ENCODE measurements around the gene FAM13C. TPM values are rescaled to one million over a fixed set of nuclear protein-coding genes. Genes with fewer than 3 reads are reported as not detected.
"Not testable (repeated sequence)": the region's sequence is repeated elsewhere in the genome, so short reads cannot be mapped to it uniquely, and the experiment has no call there.

Gene FAM13C
- polyA plus RNA-seq, 4 donors = 8.0 to 9.2 (median 9.2) TPM

DNA sequence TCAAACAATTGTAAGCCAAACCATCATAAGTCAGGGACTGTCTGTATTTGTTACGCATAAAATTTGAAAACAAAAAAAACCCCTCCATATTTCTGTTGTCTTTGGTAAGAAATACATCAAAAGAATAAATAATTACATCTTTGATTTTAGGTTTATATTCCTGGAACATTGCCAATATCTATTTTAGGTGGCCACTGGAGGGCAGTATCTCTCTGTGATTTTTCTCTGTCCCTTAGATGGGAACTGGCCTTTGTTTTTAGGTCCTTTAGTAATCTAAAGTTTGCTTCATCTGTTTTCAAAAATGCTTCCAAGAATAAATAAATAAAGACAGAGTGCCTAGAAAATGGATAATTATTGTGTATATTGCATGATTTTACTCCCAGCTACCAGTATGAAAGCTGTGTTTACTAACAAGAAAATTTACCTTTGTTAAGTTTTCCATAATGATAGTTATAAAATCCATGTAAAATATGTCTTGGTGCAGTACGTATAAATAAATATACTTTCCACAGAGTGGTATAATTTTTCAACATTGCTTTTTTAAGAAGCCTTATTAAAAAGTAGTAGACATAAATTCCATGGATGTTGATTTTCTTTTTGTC is 121.7 kb downstream of the FAM13C start:
- DNase-seq (ENCODE audit: low read depth in 4 of 4, low spot score in 3 of 4) = peak in 2 of 4 donors; percentile 27 to 39

DNA sequence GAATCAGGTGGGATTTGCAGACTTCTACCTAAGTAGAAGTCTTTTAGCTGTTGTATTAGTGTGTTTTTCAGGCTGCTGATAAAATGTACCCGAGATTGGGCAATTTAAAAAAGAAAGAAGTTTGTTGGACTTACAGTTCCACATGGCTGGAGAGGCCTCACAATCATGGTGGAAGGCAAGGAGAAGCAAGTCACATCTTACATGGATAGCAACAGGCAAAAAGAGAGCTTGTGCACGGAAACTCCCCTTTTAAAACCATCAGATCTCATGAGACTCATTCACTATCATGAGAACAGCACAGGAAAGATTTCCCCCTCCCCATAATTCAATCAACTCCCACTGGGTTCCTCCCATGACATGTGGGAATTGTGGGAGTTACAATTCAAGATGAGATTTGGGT is 123.2 kb downstream of the FAM13C start:
- not testable (repeated sequence) for DNase-seq (ENCODE audit: low read depth in 4 of 4, low spot score in 3 of 4)

DNA sequence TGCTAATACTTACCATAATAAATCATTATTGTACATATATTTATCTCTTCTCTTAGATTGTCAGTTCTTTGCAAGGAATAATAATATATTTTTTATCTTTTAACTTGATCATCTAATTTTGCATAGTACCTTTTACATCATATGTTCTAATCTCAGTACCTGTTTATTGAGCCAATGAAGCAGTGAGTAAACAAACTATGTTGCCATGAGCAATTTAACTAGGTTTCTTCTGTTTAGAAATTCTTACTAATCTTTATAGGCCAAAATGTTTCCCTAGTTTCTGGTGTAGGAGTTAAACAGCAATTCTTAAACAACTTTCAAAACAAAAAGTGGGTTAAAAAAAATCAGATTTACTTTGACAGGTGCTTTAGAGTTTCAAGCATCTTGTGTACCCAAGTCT is 124.6 kb downstream of the FAM13C start:
- DNase-seq (ENCODE audit: low read depth in 4 of 4, low spot score in 3 of 4) = no peak

DNA sequence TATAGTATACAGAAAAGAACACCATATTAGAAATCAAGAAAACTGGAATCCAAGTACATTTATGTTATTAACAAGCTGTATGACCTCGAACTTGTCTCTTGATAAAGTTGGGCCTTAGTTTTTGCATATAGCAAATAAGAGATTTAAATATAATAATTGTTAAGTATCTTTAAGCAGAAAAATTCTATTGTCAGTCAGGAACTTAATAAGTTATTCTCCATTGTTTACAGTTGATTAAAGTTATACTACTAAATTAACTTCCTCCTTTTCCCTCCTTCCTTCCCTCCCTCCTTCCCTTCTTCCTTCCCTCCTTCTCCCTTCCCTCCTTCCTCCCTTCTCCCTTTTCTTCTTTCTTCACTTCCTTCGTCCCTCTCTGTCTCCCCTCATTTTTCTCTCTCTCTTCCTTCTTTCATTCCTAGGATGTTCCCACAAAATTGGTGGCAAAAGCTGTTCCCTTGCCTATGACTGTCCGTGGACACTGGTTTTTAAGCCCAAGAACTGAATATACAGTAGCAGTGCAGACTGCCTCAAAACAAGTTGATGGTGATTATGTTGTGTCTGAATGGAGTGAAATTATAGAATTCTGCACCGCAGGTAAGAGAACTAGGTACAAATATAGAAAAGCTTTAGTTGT is 126.2 kb downstream of the FAM13C start:
- no peak for DNase-seq (ENCODE audit: low read depth in 4 of 4, low spot score in 3 of 4)

DNA sequence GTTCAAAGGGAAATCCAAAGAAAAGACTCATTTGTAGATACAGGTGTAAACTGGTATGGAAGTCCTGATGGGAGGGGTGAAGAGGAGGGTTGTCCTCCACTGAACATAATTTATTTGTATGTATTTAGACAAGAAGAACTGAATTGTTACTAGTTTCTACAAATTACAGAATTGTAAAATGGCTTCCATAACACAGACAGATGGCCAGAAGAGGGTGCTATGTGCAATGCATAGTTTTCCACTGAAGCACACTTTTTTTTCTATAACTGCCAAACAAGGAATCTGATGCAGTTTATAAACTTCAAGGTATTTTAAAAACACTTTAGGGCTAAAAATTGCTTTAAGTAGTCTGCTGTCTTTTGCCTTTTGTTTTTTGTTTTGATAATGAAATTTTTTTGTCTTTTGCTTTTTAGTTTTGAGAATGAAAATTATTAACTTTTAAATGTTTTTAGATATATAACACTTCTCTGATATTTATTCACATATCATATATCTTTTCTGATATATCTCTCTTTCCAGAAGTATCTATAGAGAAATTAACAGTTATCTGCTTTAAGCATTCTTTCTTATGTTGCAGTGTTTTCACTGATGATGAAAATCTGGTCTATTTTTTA is 127.4 kb downstream of the FAM13C start:
- peak in 2 of 4 donors; percentile 10 to 12 for DNase-seq (ENCODE audit: low read depth in 4 of 4, low spot score in 3 of 4)

DNA sequence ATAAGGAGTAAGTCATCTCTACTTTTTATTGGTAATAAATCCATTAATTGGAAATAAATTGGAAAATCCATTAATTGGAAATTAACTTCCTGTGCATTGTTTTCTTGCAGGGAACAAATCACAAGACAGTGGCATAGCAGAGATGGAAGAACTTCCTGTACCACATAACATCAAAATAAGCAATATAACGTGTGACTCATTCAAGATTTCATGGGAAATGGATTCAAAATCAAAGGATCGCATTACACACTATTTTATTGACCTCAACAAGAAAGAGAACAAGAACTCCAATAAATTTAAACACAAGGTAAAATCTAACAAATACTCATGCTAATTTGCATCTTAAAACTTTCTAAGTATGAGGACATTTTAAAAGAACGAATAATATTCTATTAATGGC is 128.2 kb downstream of the FAM13C start:
- no peak for DNase-seq (ENCODE audit: low read depth in 4 of 4, low spot score in 3 of 4)

DNA sequence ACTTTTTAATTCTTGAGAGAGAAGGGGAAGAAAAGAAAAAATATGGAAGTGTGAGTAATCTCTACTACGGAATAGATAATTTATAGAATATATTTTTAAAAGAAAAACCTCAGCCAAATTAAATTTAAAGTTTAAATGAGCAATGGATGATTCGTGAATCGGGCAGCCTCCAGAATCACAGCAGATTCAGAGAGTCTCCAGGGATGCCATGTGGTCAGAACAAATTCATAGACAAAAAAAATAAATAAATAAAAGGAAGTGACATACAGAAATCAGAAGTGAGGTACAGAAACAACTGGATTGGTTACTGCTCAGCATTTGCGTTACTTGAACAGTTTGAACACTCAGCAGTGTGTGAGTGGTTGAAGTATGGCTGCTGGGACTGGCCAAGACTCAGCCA is 132.9 kb downstream of the FAM13C start:
- DNase-seq (ENCODE audit: low read depth in 4 of 4, low spot score in 3 of 4) = no peak

DNA sequence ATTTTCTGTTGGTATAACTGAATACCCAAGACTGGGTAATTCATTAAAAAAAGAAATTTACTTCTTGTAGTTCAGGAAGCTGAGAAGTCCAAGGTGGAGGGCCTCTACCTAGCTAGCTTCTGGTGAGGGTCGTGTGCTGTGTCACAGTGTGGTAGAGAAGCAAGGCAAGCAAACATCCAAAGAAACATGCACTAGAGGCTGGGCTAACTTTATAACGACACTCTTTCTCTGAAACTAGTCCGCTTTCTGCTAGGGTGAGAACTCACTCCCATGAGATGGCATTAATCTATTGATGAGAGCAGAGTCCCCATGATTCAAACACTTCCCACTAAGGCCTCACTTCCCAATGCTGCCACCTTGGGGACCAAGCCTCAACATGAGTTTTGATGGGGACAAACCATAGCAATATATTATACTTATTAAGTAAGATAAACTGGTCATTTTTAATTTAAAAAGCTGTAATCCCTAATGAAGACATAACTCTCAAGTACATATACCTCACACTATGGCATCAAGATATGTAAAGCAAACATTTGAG is 135.1 kb downstream of the FAM13C start:
- DNase-seq (ENCODE audit: low read depth in 4 of 4, low spot score in 3 of 4) = no peak

DNA sequence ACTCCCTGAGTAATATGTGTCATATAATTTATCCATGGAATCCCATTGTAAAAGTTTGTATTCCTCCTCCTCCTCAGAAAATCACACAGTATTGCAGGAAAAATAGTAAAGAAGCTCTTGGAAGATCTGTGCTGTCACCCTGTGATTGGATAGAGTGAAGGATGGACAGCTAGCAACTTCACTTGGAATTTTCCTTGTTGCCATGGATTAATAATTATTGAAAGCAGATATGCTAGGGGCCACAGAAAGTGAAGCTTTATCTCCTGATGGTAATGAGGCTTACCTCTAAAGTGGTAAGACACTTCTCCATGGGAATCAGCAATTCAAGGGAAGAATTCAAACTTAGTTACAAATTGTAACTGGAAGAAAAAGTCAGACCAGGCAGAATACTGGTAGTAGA is 137.1 kb downstream of the FAM13C start:
- no peak for DNase-seq (ENCODE audit: low read depth in 4 of 4, low spot score in 3 of 4)

DNA sequence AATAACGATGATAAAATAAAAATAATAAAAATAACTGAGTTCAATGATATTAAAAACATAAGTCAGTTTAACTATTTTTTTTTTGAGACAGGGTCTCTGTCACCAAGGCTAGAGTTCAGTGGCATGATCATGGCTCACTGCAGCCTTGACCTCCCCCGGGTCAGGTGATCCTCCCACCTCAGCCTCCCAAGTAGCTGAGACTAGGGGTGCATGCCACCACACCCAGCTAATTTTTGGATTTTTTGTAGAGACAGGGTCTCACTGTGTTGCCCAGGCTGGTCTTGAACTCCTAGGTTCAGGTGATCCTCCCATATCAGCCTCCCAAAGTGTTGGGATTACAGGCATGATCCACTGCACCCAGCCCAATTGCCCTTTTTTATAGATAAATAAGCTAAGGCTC is 138.8 kb downstream of the FAM13C start:
- not testable (repeated sequence) for DNase-seq (ENCODE audit: low read depth in 4 of 4, low spot score in 3 of 4)

DNA sequence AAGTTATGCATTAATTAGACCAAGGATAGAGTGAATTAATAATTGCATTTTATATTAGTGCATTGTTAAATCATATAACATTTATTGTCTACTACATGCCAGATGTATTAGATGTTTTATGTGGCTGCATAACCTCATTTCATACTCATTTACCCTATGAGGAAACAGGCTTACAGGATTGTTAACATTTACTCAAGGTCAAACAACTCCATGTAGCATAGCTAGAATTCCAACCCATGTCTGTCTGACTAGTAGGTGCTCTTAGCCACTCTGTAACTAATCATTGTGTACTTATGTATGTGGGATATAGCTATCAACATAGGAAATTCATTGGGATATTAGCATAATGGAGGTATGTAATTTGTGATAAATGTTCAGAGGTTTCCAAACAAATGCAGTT is 139.6 kb downstream of the FAM13C start:
- DNase-seq (ENCODE audit: low read depth in 4 of 4, low spot score in 3 of 4) = no peak

DNA sequence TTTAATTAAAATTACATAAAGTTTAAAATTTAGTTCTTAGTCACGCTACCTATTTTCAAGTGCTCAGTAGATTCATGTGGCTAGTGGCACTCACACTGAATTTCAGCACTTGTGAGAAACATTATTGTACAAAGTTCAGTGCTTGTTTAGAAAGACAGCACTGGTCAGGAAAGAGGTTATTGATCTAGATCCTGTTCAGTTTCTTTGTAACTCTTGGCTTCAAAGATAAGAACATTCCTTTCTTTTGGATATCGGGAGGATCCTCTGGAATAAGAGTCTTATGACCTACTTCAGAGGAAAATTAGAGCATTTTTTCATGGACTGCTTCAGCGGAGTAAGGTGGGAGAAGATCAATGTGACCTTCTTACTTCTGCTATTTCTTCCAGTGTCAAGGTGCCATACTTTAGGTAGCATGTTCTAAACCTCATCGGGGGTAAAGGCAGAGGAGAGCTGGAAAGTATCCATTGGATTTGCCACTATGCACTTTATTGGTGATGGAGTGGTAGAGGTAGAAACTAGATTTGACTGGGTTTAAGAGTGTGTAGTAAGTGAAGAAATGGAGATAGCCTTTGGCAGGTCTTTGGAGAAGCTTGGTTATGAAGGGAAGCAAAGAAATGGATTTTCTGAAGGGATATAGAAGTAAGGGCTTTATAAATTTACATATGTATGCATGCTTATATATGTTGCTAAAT is 146.0 kb downstream of the FAM13C start:
- DNase-seq (ENCODE audit: low read depth in 4 of 4, low spot score in 3 of 4) = no peak

DNA sequence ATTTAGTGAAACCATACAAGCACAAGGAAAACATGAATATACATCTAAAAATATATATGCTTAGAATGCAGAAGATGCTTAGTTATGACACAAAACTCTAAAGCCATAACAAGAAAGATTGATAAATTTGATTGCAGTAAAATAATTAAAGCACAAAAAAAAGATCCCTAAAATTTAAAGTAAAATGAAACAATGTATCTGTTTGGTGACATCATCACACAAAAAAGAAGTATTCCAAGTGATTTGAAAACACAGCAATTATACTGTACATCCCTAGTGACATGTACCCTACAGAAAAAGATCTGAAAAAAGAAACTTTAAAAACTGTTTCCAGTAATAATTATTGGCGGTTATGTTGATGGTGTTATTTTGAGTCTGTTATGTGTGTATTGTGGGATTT is 148.2 kb downstream of the FAM13C start:
- DNase-seq (ENCODE audit: low read depth in 4 of 4, low spot score in 3 of 4) = no peak

DNA sequence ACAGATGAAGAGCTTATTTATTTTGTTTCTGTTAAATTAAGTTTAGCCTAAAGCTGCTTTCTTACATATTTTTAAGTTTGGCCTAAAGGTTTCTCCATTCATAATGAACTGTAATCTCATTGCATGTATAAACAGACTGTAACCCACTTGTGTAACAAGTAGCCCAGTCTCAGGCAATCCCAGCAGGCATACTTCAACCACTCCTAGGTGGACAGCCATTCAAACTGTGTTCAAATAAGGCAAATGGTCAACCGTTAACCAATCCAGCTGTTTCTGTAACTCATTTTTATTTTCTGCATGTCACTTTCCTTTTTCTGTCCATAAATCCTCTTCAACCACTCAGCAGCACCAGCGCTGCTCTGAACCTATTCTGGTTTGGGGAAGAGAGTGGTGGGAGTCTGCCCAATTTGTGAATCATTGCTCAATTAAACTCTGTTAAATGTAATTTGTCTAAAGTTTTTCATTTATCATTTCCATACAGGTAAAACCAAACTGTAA is 150.0 kb downstream of the FAM13C start:
- no peak for DNase-seq (ENCODE audit: low read depth in 4 of 4, low spot score in 3 of 4)

DNA sequence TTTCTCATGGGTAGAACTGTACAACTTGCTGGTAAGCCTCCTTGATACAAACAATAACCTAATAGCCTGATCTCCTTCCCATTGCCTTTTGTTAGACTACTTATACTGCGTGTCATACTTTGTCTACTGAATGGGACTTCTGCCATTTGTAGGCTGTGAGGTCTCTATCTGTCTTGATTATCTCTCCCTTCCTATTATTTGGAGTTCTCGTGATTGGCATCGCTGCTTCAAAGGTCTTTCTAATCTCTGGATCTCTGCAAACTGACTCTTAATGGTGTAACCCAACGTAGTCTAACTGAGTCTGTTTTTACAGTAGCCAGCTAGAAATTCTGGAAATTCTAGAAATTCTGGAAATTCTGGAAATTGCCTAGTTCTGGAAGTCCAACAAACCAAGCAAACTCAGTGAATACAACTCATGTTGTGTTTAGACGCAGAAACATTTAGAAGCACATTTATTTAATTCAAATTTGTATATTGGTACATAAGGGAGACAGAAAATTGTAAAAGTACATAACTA is 156.1 kb downstream of the FAM13C start:
- DNase-seq (ENCODE audit: low read depth in 4 of 4, low spot score in 3 of 4) = no peak

Other genes starting within 250 kb of the FAM13C start
- 10 to 100 TPM in 3 of 4 donors, 1 to 10 TPM in 1; 3.0 to 19.6 (median 16.5) TPM for gene PHYHIPL, start 185.9 kb downstream of the FAM13C start, polyA plus RNA-seq (ENCODE audit: insufficient read length in 4 of 4)

All from left renal pelvis (tissue), 4 donors.